ENCODE measurements around the gene SLC30A2.

DNA sequence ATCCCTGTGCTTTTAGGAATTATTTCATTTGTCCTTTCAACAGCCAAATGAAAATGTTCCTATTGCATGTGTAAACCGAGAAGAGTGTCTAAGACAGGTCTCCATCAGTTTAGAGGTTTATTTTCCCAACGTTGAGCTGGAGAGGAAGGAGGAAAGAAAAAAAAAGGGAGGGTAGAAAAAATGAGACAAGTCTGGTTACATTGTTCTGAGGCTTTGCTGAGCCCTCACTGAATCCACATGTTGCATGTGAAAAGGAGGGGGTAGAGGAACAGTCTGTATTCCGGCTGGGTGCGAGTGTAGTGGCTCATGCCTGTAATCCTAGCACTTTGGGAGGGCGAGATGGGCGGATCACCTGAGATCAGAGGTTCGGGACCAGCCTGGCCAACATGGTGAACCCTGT is 46.5 kb upstream of the SLC30A2 start:
- TF ChIP-seq, protein P1, sequence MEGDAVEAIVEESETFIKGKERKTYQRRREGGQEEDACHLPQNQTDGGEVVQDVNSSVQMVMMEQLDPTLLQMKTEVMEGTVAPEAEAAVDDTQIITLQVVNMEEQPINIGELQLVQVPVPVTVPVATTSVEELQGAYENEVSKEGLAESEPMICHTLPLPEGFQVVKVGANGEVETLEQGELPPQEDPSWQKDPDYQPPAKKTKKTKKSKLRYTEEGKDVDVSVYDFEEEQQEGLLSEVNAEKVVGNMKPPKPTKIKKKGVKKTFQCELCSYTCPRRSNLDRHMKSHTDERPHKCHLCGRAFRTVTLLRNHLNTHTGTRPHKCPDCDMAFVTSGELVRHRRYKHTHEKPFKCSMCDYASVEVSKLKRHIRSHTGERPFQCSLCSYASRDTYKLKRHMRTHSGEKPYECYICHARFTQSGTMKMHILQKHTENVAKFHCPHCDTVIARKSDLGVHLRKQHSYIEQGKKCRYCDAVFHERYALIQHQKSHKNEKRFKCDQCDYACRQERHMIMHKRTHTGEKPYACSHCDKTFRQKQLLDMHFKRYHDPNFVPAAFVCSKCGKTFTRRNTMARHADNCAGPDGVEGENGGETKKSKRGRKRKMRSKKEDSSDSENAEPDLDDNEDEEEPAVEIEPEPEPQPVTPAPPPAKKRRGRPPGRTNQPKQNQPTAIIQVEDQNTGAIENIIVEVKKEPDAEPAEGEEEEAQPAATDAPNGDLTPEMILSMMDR (IDR thresholded peaks at IDR 0.05; ENCODE audit: poor library complexity) = no peak
- TF ChIP-seq EZH2phosphoT487 (IDR thresholded peaks at IDR 0.05; ENCODE audit: low read depth, severe bottlenecking, unreplicated experiment) = no peak
